HAP-1 (cell line): ENCODE results near the gene RFX2.

Experiments used
- DNase-seq, 2 experiments: peaks; one replicate each; pipeline ENCODE4 v3.0.0-alpha.2; 2016 to 2020; ENCODE audit warnings: low spot score in 2 of 2
- H3K27me3 ChIP-seq: fragments of 250-450 bp; sonication (Bioruptor Pico); 2 replicates; pipeline ENCODE4 v1.5.1; 2020; ENCODE audit warnings: low read depth, mild to moderate bottlenecking, moderate library complexity
- H3K36me3 ChIP-seq: fragments of 250-450 bp; sonication (Bioruptor Pico); replicated peaks from 2 replicates; pipeline ENCODE4 v1.5.1; 2020; ENCODE audit warnings: mild to moderate bottlenecking
- H3K4me1 ChIP-seq: fragments of 250-450 bp; sonication (Bioruptor Pico); 2 replicates; pipeline ENCODE4 v1.5.1; 2020; ENCODE audit warnings: mild to moderate bottlenecking
- H3K4me3 ChIP-seq: fragments of 250-450 bp; sonication (Bioruptor Pico); 2 replicates; pipeline ENCODE4 v1.5.1; 2020; ENCODE audit warnings: mild to moderate bottlenecking, moderate library complexity
- H3K9me3 ChIP-seq: fragments of 250-450 bp; sonication (Bioruptor Pico); 2 replicates; pipeline ENCODE4 v1.5.1; 2020; ENCODE audit warnings: mild to moderate bottlenecking, moderate library complexity
- in situ Hi-C: fragments of 300-500 bp; cut with MboI; formaldehyde crosslinking; loops from 3 replicates; pipeline ENCODE4 v1.14.3; 2020; ENCODE audit warnings: low sequenced_read_pairs, inconsistent platforms, mixed read lengths

The RFX2 gene

GRCh38 chr19:6065685-6066374 lies 44.5 kb downstream of the RFX2 start:
- peak; percentile 33 to 57 for DNase-seq
- Histone ChIP-seq H3K36me3 (no peaks in the 10 kb centered on the region), H3K27me3 (no peaks in the 10 kb centered on the region), H3K9me3 (0 out of 2 replicates have a peak, but pooled peaks cover 2% of the 10 kb centered on the region), H3K4me1 (peaks cover 33% of the 10 kb centered on the region), H3K4me3 (no peak overlapping the region)
- in situ Hi-C loops = no loop called here

- H3K4me3 ChIP-seq = no peak overlapping the region
- 0 out of 2 replicates have a peak, but pooled peaks cover 2% of the 10 kb centered on the region for H3K9me3 ChIP-seq
- DNase-seq = no peak
- in situ Hi-C loops = no loop called here
- no peaks in the 10 kb centered on the region for H3K27me3 ChIP-seq
- peaks cover 33% of the 10 kb centered on the region for H3K4me1 ChIP-seq
- H3K36me3 ChIP-seq = no peaks in the 10 kb centered on the region
Measured at GRCh38 chr19:6064336-6065073, 45.8 kb downstream of the RFX2 start.

GRCh38 chr19:6063576-6064335 lies 46.5 kb downstream of the RFX2 start:
- Histone ChIP-seq H3K9me3 (0 out of 2 replicates have a peak, but pooled peaks cover 2% of the 10 kb centered on the region), H3K4me3 (no peak overlapping the region), H3K4me1 (peaks cover 33% of the 10 kb centered on the region), H3K36me3 (no peaks in the 10 kb centered on the region), H3K27me3 (no peaks in the 10 kb centered on the region)
- in situ Hi-C loops = no loop called here
- DNase-seq = no peak

- no peak overlapping the region for H3K4me3 ChIP-seq
- H3K27me3 ChIP-seq = no peaks in the 10 kb centered on the region
- H3K4me1 ChIP-seq = peaks cover 33% of the 10 kb centered on the region
- in situ Hi-C loops = no loop called here
- H3K36me3 ChIP-seq = no peaks in the 10 kb centered on the region
- H3K9me3 ChIP-seq = 0 out of 2 replicates have a peak, but pooled peaks cover 2% of the 10 kb centered on the region
- DNase-seq = no peak
Measured at GRCh38 chr19:6062961-6063575, 47.2 kb downstream of the RFX2 start.

- in situ Hi-C loops = no loop called here
- H3K27me3 ChIP-seq = no peaks in the 10 kb centered on the region
- no peak overlapping the region for H3K4me3 ChIP-seq
- H3K36me3 ChIP-seq = no peaks in the 10 kb centered on the region
- peaks cover 27% of the 10 kb centered on the region for H3K4me1 ChIP-seq
- H3K9me3 ChIP-seq = 0 out of 2 replicates have a peak, but pooled peaks cover 2% of the 10 kb centered on the region
- DNase-seq = no peak
Measured at GRCh38 chr19:6062274-6062673, 48.0 kb downstream of the RFX2 start.

GRCh38 chr19:6061376-6062130 lies 48.7 kb downstream of the RFX2 start:
- in situ Hi-C loops = no loop called here
- no peak for DNase-seq
- no peak overlapping the region for H3K4me3 ChIP-seq
- H3K27me3 ChIP-seq = no peaks in the 10 kb centered on the region
- H3K36me3 ChIP-seq = no peaks in the 10 kb centered on the region
- 0 out of 2 replicates have a peak, but pooled peaks cover 2% of the 10 kb centered on the region for H3K9me3 ChIP-seq
- peaks cover 22% of the 10 kb centered on the region for H3K4me1 ChIP-seq

- in situ Hi-C loops = no loop called here
- Histone ChIP-seq H3K27me3 (no peaks in the 10 kb centered on the region), H3K36me3 (no peaks in the 10 kb centered on the region), H3K4me3 (no peak overlapping the region), H3K9me3 (0 out of 2 replicates have a peak, but pooled peaks cover 2% of the 10 kb centered on the region), H3K4me1 (peaks cover 14% of the 10 kb centered on the region)
- no peak for DNase-seq
Measured at GRCh38 chr19:6060600-6061375, 49.5 kb downstream of the RFX2 start.

- DNase-seq = no peak
- H3K4me1 ChIP-seq = peaks cover 8% of the 10 kb centered on the region
- no peaks in the 10 kb centered on the region for H3K36me3 ChIP-seq
- no peaks in the 10 kb centered on the region for H3K27me3 ChIP-seq
- in situ Hi-C loops = no loop called here
- 0 out of 2 replicates have a peak, but pooled peaks cover 2% of the 10 kb centered on the region for H3K9me3 ChIP-seq
- no peak overlapping the region for H3K4me3 ChIP-seq
Measured at GRCh38 chr19:6059988-6060599, 50.2 kb downstream of the RFX2 start.

- no peak for DNase-seq
- no peak overlapping the region for H3K4me3 ChIP-seq
- H3K27me3 ChIP-seq = no peaks in the 10 kb centered on the region
- in situ Hi-C loops = no loop called here
- H3K36me3 ChIP-seq = no peaks in the 10 kb centered on the region
- no peaks in the 10 kb centered on the region for H3K9me3 ChIP-seq
- H3K4me1 ChIP-seq = peaks cover 7% of the 10 kb centered on the region
Measured at GRCh38 chr19:6059396-6059947, 50.8 kb downstream of the RFX2 start.

GRCh38 chr19:6058518-6059201 lies 51.6 kb downstream of the RFX2 start:
- H3K36me3 ChIP-seq = no peaks in the 10 kb centered on the region
- no peak for DNase-seq
- peaks cover 7% of the 10 kb centered on the region for H3K4me1 ChIP-seq
- no peak overlapping the region for H3K4me3 ChIP-seq
- H3K9me3 ChIP-seq = no peaks in the 10 kb centered on the region
- no peaks in the 10 kb centered on the region for H3K27me3 ChIP-seq
- in situ Hi-C loops = no loop called here

- no peak for DNase-seq
- Histone ChIP-seq H3K36me3 (no peaks in the 10 kb centered on the region), H3K4me1 (peaks cover 7% of the 10 kb centered on the region), H3K9me3 (no peaks in the 10 kb centered on the region), H3K27me3 (no peaks in the 10 kb centered on the region), H3K4me3 (no peak overlapping the region)
- in situ Hi-C loops = no loop called here
Measured at GRCh38 chr19:6057651-6058517, 52.4 kb downstream of the RFX2 start.
